ENCODE results near the gene LDLRAD4.

LDLRAD4 gene

GRCh38 chr18:13202571-13202970, 16.0 kb upstream of the LDLRAD4 start:
- no peak for DNase-seq (ENCODE audit: low read depth in 3 of 3)

DNA sequence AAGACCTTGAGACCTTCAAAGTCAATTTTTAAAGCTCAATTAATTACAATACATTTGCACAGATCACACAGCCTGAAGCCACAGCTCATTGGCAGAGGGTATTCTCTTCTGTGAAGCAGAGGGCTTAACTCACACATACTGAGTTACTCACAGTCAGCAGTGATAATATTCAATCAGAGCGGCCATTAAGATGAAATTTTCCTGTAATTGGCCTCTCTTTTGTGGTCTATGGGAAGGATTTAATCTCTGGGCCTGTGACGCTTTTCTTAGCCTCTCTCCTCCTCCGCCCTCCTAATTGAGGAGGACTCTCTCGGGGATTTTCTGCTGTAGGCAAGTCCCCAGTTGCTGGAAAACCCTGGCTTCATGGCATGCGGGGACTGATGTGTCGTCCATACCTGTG, 12.3 kb upstream of the LDLRAD4 start:
- DNase-seq (ENCODE audit: low read depth in 3 of 3) = no peak

- DNase-seq (ENCODE audit: low read depth in 3 of 3) = no peak
Observed at GRCh38 chr18:13207294-13207693, 11.3 kb upstream of the LDLRAD4 start.

DNA sequence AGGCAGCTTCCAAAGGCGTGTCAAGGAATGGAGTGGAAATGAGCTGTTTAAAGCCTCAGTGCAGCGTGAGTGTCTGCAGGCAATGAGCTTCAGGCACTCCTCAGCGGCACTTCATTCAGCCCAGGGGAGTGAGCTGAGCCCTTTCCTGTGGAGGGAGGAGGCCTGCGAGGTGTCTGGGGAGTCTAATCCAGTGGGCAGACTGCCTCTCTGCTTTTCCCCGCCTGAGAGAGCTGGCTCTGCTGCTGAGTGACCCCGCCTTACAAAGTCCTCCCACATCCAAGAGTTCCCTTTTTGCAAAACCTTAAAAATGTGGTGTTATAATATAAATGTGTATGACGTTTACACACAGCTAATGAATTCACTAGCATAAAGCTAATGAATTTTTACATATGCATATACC, 7.0 kb upstream of the LDLRAD4 start:
- DNase-seq (ENCODE audit: low read depth in 3 of 3) = no peak

GRCh38 chr18:13213036-13213795, 5.3 kb upstream of the LDLRAD4 start:
- DNase-seq (ENCODE audit: low read depth in 3 of 3) = no peak

DNA sequence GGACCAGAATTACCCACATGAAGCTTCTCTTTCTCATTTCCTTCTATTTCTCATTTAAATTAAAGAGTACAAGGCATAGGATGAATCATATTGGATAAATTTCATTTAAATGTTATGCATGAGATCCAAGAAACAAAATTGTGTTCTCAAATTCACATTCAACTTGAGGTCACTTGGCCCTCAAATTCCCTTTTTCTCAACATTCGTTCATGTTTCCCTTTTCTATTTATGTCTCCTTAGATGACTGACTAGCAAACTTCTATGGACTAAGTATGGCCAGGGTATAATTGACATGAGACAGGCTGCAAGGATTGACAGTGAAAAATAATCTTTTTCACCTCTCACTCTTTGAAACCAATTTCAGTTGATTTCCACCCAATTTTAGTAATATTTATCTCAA, 4.0 kb upstream of the LDLRAD4 start:
- DNase-seq (ENCODE audit: low read depth in 3 of 3) = no peak

DNA sequence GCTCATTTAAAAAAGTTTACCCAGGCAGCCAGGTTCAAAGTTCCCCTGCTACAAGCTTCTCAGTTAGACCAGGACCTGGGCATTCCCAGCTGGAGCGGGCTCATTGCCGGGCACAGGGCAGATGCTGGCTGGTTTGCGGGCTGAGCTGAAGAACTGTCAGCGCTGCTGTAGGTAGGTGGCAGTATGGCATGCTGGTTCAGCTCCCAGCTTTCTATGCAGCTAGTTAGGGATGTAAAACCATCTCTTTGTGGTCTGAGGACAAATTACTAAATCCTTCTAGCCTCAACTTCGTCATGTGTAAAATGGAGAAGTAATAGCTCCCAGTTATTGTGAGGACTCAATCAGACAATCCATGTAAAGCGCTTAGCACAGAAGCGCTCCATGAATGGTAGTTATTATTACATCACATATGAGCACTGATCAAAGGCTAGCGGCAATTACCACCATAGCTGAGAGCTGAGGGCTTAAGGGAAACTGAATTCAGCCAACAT, 2.4 kb upstream of the LDLRAD4 start:
- DNase-seq (ENCODE audit: low read depth in 3 of 3) = peak in 2 of 3 experiments; percentile 28 to 32

GRCh38 chr18:13216711-13217465, 1.7 kb upstream of the LDLRAD4 start:
- DNase-seq (ENCODE audit: low read depth in 3 of 3) = peak; percentile 19 to 44 (median 38)

GRCh38 chr18:13217466-13217961, 1.0 kb upstream of the LDLRAD4 start:
- peak; percentile 29 to 41 (median 38) for DNase-seq (ENCODE audit: low read depth in 3 of 3)

DNA sequence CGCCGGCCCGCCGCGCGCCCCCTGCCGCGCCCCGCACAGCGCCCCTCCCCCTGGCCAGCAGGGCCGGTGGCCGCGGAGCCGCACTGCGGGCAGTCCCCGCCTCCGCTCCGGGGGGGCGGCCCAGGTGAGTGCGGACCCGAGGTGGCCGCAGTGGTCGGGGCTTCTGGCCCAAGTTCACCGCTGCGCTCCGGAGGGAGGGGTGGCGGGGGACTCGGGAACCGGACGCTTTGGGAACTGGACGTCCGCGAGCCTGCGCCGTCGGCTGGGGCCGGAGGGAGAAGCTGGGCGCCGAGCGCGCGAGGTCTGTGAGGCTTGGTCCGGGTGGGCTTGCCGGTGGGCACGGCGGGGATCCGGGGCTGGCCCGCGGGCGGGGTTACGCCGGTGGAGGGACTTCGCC, 591 bp upstream of the LDLRAD4 start:
- DNase-seq (ENCODE audit: low read depth in 3 of 3) = peak in 1 of 3 experiments; percentile 9

- DNase-seq (ENCODE audit: low read depth in 3 of 3) = no peak
Observed at GRCh38 chr18:13218997-13219396, 437 bp downstream of the LDLRAD4 start.

DNA sequence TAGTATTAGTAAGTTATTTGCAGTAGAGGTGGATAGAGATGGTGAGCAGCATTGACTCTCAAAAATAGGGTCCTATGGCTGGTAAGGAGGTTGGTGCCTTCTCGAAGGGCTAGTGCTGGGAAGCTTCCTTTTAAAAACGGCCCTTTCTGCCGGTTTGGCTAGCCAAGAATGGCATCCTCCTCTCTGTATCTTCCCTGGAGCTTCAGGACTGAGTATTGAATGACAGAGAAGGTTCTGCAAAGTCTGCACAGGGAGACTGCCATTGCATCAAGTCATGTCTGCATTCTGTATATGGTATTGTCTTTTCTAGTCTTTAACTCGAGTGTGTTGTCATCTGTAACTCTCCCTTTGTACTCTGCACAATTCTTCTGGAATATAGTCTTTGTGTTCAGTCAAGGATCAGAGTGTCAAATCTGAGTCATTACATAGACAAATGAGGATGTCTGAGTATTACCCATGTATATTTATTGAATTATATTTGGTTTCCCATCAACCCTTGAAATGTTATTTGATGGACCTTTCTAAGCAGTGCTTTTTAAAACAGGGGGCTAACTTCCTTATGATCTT, 1.1 kb downstream of the LDLRAD4 start:
- no peak for DNase-seq (ENCODE audit: low read depth in 3 of 3)

- no peak for DNase-seq (ENCODE audit: low read depth in 3 of 3)
Observed at GRCh38 chr18:13220361-13220991, 1.9 kb downstream of the LDLRAD4 start.

DNA sequence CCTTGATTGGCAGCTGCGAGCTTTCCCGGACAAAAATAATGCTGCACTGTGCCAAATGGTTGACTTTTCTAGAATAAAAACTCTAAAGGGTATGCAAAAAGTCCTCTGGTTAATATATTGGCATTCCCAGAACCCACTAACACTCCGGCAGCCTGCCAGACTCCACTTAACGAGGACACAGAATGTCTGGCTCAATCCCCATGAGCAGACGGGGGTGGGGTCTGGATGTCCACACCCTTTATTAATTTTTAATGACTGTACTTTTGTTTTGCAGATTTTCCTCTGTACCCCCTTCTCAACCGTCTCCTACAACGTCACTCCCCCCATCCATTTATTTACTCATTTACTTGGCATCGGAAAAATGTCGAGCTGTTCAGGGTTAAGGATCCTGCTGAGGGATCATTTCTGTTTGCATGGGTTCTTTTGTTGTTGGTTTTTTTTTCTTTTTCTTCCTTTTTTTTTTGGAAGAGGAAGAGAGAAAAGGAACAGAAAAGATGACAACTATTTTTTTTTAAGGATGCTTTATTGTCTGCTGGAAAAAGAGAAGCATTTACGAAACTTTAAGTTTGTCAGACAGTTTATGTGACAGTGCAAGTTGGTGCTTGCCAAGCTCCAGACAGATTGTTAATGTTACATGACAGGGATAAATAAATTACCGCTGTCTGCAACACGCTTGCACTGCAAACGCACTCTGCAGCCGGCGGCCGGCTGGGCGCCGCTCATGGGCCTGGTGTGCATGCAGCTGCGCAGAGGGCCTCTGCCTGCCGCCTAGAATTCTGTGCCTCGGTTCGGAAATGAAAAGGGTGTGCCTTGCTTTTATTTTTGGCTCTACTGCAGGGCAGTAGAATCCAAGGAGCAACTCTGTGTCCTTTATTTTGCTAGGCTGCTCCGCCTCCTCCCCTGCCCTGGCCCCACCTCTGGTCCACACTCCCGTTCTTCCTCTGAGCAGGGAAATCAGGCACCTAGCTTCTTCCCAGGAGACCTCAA, 3.6 kb downstream of the LDLRAD4 start:
- DNase-seq (ENCODE audit: low read depth in 3 of 3) = no peak

DNA sequence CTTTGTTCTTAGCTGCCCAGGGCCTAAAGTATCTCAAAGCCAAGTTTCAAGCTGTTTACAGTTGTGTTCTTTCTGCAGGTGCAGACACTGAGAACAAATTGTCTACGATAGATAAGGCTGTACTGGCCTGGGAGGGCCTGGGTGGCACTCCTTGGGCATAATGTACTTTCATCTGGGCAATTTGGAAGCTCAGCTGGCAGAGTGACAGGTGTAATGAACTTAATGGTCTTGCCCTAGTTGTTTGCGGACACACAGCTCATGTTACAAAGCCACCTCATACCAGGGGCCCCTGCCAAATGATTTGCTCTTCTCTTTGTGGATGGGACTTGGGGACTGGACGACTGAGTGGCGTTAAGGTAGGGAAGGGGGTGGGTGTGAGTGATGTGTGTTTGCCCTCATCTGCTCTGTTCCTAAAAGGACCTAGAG, 4.3 kb downstream of the LDLRAD4 start:
- no peak for DNase-seq (ENCODE audit: low read depth in 3 of 3)

DNA sequence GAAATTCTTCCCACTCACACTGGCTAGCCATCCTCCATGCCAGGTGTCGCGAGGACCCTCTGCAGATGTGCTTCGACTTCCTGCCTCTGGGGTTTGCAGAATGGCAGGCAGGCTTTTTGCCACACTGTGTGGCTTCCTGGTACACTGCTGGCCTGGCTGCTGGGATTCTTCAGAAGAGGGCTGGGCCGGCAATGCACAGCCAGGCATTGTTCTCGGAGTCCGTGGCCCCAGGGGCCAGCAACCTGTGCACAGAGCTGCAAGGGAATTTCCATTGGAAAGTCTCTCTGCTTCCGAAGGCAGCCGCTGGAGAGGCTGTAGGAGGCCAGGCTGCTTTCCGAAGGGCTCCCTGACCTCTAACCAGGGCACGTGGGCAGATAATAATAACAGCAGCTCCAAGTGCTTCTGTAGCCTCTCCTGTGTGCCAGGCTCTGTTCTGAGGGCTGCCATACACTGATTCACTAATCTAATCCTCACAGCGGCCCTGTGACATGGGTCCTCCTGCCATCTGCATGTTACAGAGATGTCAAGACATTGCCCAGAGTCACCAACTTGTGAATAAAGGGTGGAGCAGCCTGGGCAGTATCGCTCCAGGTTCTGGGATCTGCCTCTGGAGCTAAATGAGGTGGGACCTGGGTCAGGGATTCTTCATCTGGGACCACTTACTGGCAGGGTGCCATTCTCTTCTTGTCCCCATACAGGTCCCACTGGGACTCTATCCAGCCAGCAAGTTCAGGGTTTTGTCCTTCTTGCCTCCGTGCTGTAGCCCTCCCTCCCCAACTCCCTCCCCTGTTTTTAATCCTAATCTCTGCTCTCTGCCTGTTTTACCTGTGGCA, 5.0 kb downstream of the LDLRAD4 start:
- no peak for DNase-seq (ENCODE audit: low read depth in 3 of 3)

DNA sequence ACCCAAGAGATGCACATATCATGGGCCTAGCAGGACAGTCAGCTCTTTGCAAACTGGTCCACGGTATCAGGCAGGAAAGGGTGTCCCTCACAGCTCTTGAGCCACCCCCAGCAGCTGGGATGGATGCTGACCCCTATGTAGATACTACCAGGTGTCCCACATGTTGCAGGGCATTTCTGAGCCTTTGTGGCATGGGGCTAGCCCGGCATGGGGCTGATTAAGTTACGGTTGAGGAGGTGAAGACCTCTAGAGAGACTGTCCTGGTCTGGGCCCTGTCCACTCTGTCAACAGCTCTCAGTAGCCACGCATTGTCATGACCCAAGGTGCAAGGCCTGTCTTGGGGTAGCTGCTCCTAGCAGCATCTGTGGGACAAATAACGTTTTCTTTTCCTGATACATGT, 6.7 kb downstream of the LDLRAD4 start:
- DNase-seq (ENCODE audit: low read depth in 3 of 3) = no peak

GRCh38 chr18:13226533-13227144, 8.1 kb downstream of the LDLRAD4 start:
- DNase-seq (ENCODE audit: low read depth in 3 of 3) = no peak

- no peak for DNase-seq (ENCODE audit: low read depth in 3 of 3)
Observed at GRCh38 chr18:13227910-13228309, 9.3 kb downstream of the LDLRAD4 start.
